ENCODE measurements around the gene ODF4. TPM values are rescaled to one million over a fixed set of nuclear protein-coding genes. Genes with fewer than 3 reads are reported as not detected.
A peak's percentile ranks its signal among the peaks of the same experiment; 100 is the strongest.

The ODF4 gene
- total RNA-seq, 4 donors from 2014 or later, result not detected

GRCh38 chr17:8294814-8295316 is 44.8 kb upstream of the ODF4 start:
- DNase-seq (no peak), ATAC-seq (peak; percentile 29 to 35)
- Histone ChIP-seq H3K27me3 (no peaks in the 10 kb centered on the region), H3K36me3 (no peaks in the 10 kb centered on the region), H3K9me3 (no peaks in the 10 kb centered on the region), H3K4me1 (peaks cover 9 to 11% of the 10 kb centered on the region in 2 donors), H3K4me3 (peak overlapping the region; percentile 72 to 90 (median 83)), H3K27ac (peak overlapping the region; percentile 95 to 97 (median 96))
- in situ Hi-C loops (cut with MboI; ENCODE audit: low sequenced_read_pairs in 4 of 4) (loop anchor here in 3 of 4 donors (10.0 to 25.0 kb wide), 3 partner anchors 50 to 208 kb away; partner anchors contain the start of genes ALOX12B (in 1 of the 3), CTC1 (in 1 of the 3) and PFAS (in 1 of the 3)), intact Hi-C loops (cut with DNase I; ENCODE audit: low total_unique reads) (loop anchor here (1.0 to 10.0 kb wide), 4 partner anchors 47 to 210 kb away; partner anchors contain the start of genes ALOX12B, ALOXE3, CTC1 and RPL26)
- TF ChIP-seq POLR2A (IDR thresholded peaks at IDR 0.05) (no peak), CTCF (IDR thresholded peaks at IDR 0.05 in 4 of 5, conservative IDR thresholded peaks at IDR 0.05 in 1 of 5) (no peak)

GRCh38 chr17:8300226-8300625 is 39.4 kb upstream of the ODF4 start:
- H3K27ac ChIP-seq, result no peak overlapping the region
- H3K9me3 ChIP-seq, result no peaks in the 10 kb centered on the region
- DNase-seq (no peak), ATAC-seq (no peak)
- intact Hi-C loops (cut with DNase I; ENCODE audit: low total_unique reads) (loop anchor here (1.0 to 5.0 kb wide), 2 partner anchors 51 to 243 kb away; partner anchors contain the start of gene PFAS), in situ Hi-C loops (cut with MboI; ENCODE audit: low sequenced_read_pairs in 4 of 4) (loop anchor here in 2 of 4 donors (25.0 kb wide), 1 partner anchor 213 kb away; the partner anchor contains the start of gene ALOX12B (in 2 of the 2))
- no peaks in the 10 kb centered on the region for H3K27me3 ChIP-seq
- no peaks in the 10 kb centered on the region for H3K4me1 ChIP-seq
- H3K36me3 ChIP-seq, result no peaks in the 10 kb centered on the region
- TF ChIP-seq CTCF (IDR thresholded peaks at IDR 0.05 in 4 of 5, conservative IDR thresholded peaks at IDR 0.05 in 1 of 5) (no peak), POLR2A (IDR thresholded peaks at IDR 0.05) (no peak)
- H3K4me3 ChIP-seq, result no peak overlapping the region

GRCh38 chr17:8300627-8301242 is 38.9 kb upstream of the ODF4 start:
- Histone ChIP-seq H3K4me3 (no peak overlapping the region), H3K36me3 (no peaks in the 10 kb centered on the region), H3K4me1 (no peaks in the 10 kb centered on the region), H3K27ac (no peak overlapping the region), H3K9me3 (no peaks in the 10 kb centered on the region), H3K27me3 (no peaks in the 10 kb centered on the region)
- DNase-seq, result peak; percentile 26 to 47
- peak; percentile 93 for ATAC-seq
- intact Hi-C loops (cut with DNase I; ENCODE audit: low total_unique reads) (loop anchor here (1.0 to 5.0 kb wide), 2 partner anchors 51 to 243 kb away; partner anchors contain the start of gene PFAS), in situ Hi-C loops (cut with MboI; ENCODE audit: low sequenced_read_pairs in 4 of 4) (loop anchor here in 2 of 4 donors (25.0 kb wide), 1 partner anchor 213 kb away; the partner anchor contains the start of gene ALOX12B (in 2 of the 2))
- peak; percentile 63 to 85 (median 80) for TF ChIP-seq CTCF (IDR thresholded peaks at IDR 0.05 in 4 of 5, conservative IDR thresholded peaks at IDR 0.05 in 1 of 5)
- TF ChIP-seq POLR2A (IDR thresholded peaks at IDR 0.05), result no peak

GRCh38 chr17:8310601-8311123 is 29.0 kb upstream of the ODF4 start:
- H3K27ac ChIP-seq, result peak overlapping the region in 3 of 4 donors; percentile 65 to 68 (median 67)
- peak overlapping the region; percentile 30 to 50 (median 36) for H3K4me3 ChIP-seq
- intact Hi-C loops (cut with DNase I; ENCODE audit: low total_unique reads) (no loop called here), in situ Hi-C loops (cut with MboI; ENCODE audit: low sequenced_read_pairs in 4 of 4) (loop anchor here in 2 of 4 donors (25.0 kb wide), 1 partner anchor 223 kb away; the partner anchor contains the start of gene ALOX12B (in 2 of the 2))
- ATAC-seq (no peak), DNase-seq (no peak)
- no peaks in the 10 kb centered on the region for H3K9me3 ChIP-seq
- H3K27me3 ChIP-seq, result peaks cover 7 to 26% (median 15%) of the 10 kb centered on the region in 3 donors
- no peaks in the 10 kb centered on the region for H3K4me1 ChIP-seq
- no peaks in the 10 kb centered on the region for H3K36me3 ChIP-seq
- TF ChIP-seq POLR2A (IDR thresholded peaks at IDR 0.05) (no peak), CTCF (IDR thresholded peaks at IDR 0.05 in 4 of 5, conservative IDR thresholded peaks at IDR 0.05 in 1 of 5) (no peak)

Measured in gastrocnemius medialis (tissue), 4 donors.